Head of caudate nucleus (tissue), 42 donors: Measurements from ENCODE around the gene IGFBP7.
A peak's percentile ranks its signal among the peaks of the same experiment; 100 is the strongest.

Source experiments
- DNase-seq, 42 donors: peaks; one replicate each; pipeline versions ENCODE4 v3.0.0 to v3.0.0-alpha.2; 2020 to 2021; ENCODE audit warnings: mixed read lengths in 7 of 42
- intact Hi-C: fragments of 100-400 bp; cut with DNase I; formaldehyde crosslinking; loops from one replicate; pipeline ENCODE4 v1.15.0; 2022

The IGFBP7 gene

GRCh38 chr4:57018980-57019379 is 91.2 kb downstream of the IGFBP7 start:
- DNase-seq: no peak
- intact Hi-C loops: no loop called here

- no peak for DNase-seq
- intact Hi-C loops: no loop called here
Observed at GRCh38 chr4:57013543-57014120, 96.6 kb downstream of the IGFBP7 start.

GRCh38 chr4:56999751-57000150 is 110.4 kb downstream of the IGFBP7 start:
- intact Hi-C loops: no loop called here
- DNase-seq: peak in 2 of 42 donors; percentile 12 to 42

- DNase-seq: peak in 41 of 42 donors; percentile 36 to 88 (median 71)
- intact Hi-C loops: no loop called here
Observed at GRCh38 chr4:56995525-56995924, 114.7 kb downstream of the IGFBP7 start.

GRCh38 chr4:56990109-56990905 is 119.9 kb downstream of the IGFBP7 start:
- no peak for DNase-seq
- intact Hi-C loops: no loop called here

- intact Hi-C loops: no loop called here
- DNase-seq: no peak
Observed at GRCh38 chr4:56986952-56987351, 123.2 kb downstream of the IGFBP7 start.

GRCh38 chr4:56986192-56986591 is 124.0 kb downstream of the IGFBP7 start:
- intact Hi-C loops: no loop called here
- no peak for DNase-seq

- intact Hi-C loops: no loop called here
- DNase-seq: no peak
Observed at GRCh38 chr4:56981795-56982201, 128.4 kb downstream of the IGFBP7 start.
